OCI-LY1 (cell line): ENCODE data around the gene CD72.
A peak's percentile ranks its signal among the peaks of the same experiment; 100 is the strongest.

ENCODE experiments used
- H2AFZ ChIP-seq: fragments of 200-600 bp; sonication (generic), shearing (Covaris generic); 2 replicates; pipeline ENCODE4 v1.6.0; 2014; ENCODE audit warnings: antibody characterized with exemption, mild to moderate bottlenecking, low read length
- H3F3A ChIP-seq: fragments of 200-600 bp; sonication (generic), shearing (Covaris generic); 2 replicates; pipeline ENCODE4 v1.6.0; 2014; ENCODE audit warnings: mild to moderate bottlenecking, antibody characterized with exemption, low read length, moderate library complexity; ENCODE audit not compliant: insufficient read depth
- H3K27ac ChIP-seq: fragments of 200-600 bp; sonication (generic); 2 replicates; pipeline ENCODE4 v1.5.1; 2014; ENCODE audit warnings: low read length, mixed run types, mild to moderate bottlenecking, low read depth; ENCODE audit not compliant: poor library complexity, severe bottlenecking
- H3K27me3 ChIP-seq: fragments of 200-600 bp; sonication (generic); 2 replicates; pipeline ENCODE4 v1.6.0; 2014; ENCODE audit warnings: antibody characterized with exemption, mild to moderate bottlenecking, low read length, moderate library complexity; ENCODE audit not compliant: insufficient read depth
- H3K36me3 ChIP-seq: fragments of 200-600 bp; sonication (generic); 2 replicates; pipeline ENCODE4 v1.6.1; 2014; ENCODE audit warnings: mild to moderate bottlenecking, antibody characterized with exemption, low read length, moderate library complexity, mixed read lengths; ENCODE audit not compliant: insufficient read depth
- H3K4me1 ChIP-seq: fragments of 200-600 bp; sonication (generic); 2 replicates; pipeline ENCODE4 v1.5.1; 2014; ENCODE audit warnings: mild to moderate bottlenecking, low read length, moderate library complexity; ENCODE audit not compliant: insufficient read depth, severe bottlenecking
- H3K4me2 ChIP-seq: fragments of 200-600 bp; sonication (generic), shearing (Covaris generic); 2 replicates; pipeline ENCODE4 v1.6.1; 2014; ENCODE audit warnings: low read length
- H3K4me3 ChIP-seq: fragments of 200-600 bp; sonication (generic); 2 replicates; pipeline ENCODE4 v1.5.1; 2014; ENCODE audit warnings: low read length, low read depth, mild to moderate bottlenecking, mixed read lengths; ENCODE audit not compliant: poor library complexity, severe bottlenecking
- H3K79me2 ChIP-seq: fragments of 200-600 bp; shearing (Covaris generic); 2 replicates; pipeline ENCODE4 v1.6.1; 2016; ENCODE audit warnings: mixed run types, low read length, mixed read lengths; ENCODE audit not compliant: insufficient read depth
- H3K9ac ChIP-seq: fragments of 200-600 bp; sonication (generic), shearing (Covaris generic); 2 replicates; pipeline ENCODE4 v1.6.1; 2014; ENCODE audit warnings: mild to moderate bottlenecking, low read length, mixed read lengths
- H3K9me2 ChIP-seq: fragments of 200-600 bp; sonication (generic), shearing (Covaris generic); 2 replicates; pipeline ENCODE4 v1.6.1; 2014; ENCODE audit warnings: low read depth, mild to moderate bottlenecking, low read length, mixed read lengths
- H3K9me3 ChIP-seq: fragments of 200-600 bp; shearing (Covaris generic); 2 replicates; pipeline ENCODE4 v1.6.1; 2014; ENCODE audit warnings: low read length, mixed read lengths
- H4K20me1 ChIP-seq: fragments of 200-600 bp; sonication (generic), shearing (Covaris generic); 2 replicates; pipeline ENCODE4 v1.6.0; 2016; ENCODE audit warnings: mild to moderate bottlenecking, low read length; ENCODE audit not compliant: insufficient read depth
- CTCF ChIP-seq: fragments of 200-600 bp; sonication (generic), shearing (Covaris generic); IDR thresholded peaks from 2 replicates; pipeline ENCODE4 v1.5.1; 2017; ENCODE audit warnings: mild to moderate bottlenecking, antibody characterized with exemption, low read length, moderate library complexity, mixed read lengths
- EZH2 ChIP-seq: fragments of 200-600 bp; sonication (generic), shearing (Covaris generic); IDR thresholded peaks from 2 replicates; pipeline ENCODE4 v1.8.0; 2017; ENCODE audit warnings: borderline replicate concordance, mixed run types, mild to moderate bottlenecking, antibody characterized with exemption, low read length, moderate library complexity, mixed read lengths

Gene CD72

GRCh38 chr9:35603986-35604577, 14.1 kb downstream of the CD72 start:
- Histone ChIP-seq H3K79me2 (peaks cover 11% of the 10 kb centered on the region; the same call in 1 of the 2 replicates), H3K27ac (peak overlapping the region; percentile 84), H3F3A (no peaks in the 10 kb centered on the region), H3K4me3 (peak overlapping the region; percentile 80), H3K27me3 (no peaks in the 10 kb centered on the region), H4K20me1 (no peaks in the 10 kb centered on the region), H3K9me2 (no peaks in the 10 kb centered on the region), H3K4me2 (peak overlapping the region; percentile 90), H3K4me1 (peaks cover 35% of the 10 kb centered on the region), H2AFZ (no peak overlapping the region), H3K9ac (peak overlapping the region; percentile 80), H3K36me3 (peaks cover 24% of the 10 kb centered on the region), H3K9me3 (no peaks in the 10 kb centered on the region)
- TF ChIP-seq CTCF (peak; percentile 87), EZH2 (no peak)

- no peaks in the 10 kb centered on the region for H3K9me2 ChIP-seq
- H3K27ac ChIP-seq, result peak overlapping the region; percentile 36
- no peaks in the 10 kb centered on the region for H4K20me1 ChIP-seq
- TF ChIP-seq CTCF (no peak), EZH2 (no peak)
- peak overlapping the region; percentile 56; the same call in 1 of the 2 replicates for H2AFZ ChIP-seq
- H3F3A ChIP-seq, result no peaks in the 10 kb centered on the region
- H3K36me3 ChIP-seq, result peaks cover 19% of the 10 kb centered on the region
- H3K4me1 ChIP-seq, result peaks cover 31% of the 10 kb centered on the region
- no peaks in the 10 kb centered on the region for H3K27me3 ChIP-seq
- peak overlapping the region; percentile 72 for H3K9ac ChIP-seq
- peak overlapping the region; percentile 62 for H3K4me3 ChIP-seq
- H3K79me2 ChIP-seq, result peaks cover 11% of the 10 kb centered on the region; the same call in 1 of the 2 replicates
- H3K9me3 ChIP-seq, result peaks cover 4% of the 10 kb centered on the region
- H3K4me2 ChIP-seq, result peak overlapping the region; percentile 90
Measured at GRCh38 chr9:35603506-35603985, 14.7 kb downstream of the CD72 start.

GRCh38 chr9:35599763-35600604, 18.2 kb downstream of the CD72 start:
- peaks cover 14% of the 10 kb centered on the region for H3K4me1 ChIP-seq
- no peak overlapping the region for H3K27ac ChIP-seq

More at GRCh38 chr9:35599763-35600604, 18.2 kb downstream of the CD72 start:
- H3K9ac ChIP-seq, result no peak overlapping the region
- no peaks in the 10 kb centered on the region for H3K27me3 ChIP-seq
- H3K36me3 ChIP-seq, result no peaks in the 10 kb centered on the region; the same call in 1 of the 2 replicates
- peaks cover 7% of the 10 kb centered on the region for H3K9me3 ChIP-seq
- H3K4me3 ChIP-seq, result no peak overlapping the region
- H3K4me2 ChIP-seq, result no peak overlapping the region
- no peaks in the 10 kb centered on the region for H4K20me1 ChIP-seq
- no peaks in the 10 kb centered on the region for H3K9me2 ChIP-seq
- no peak overlapping the region for H2AFZ ChIP-seq
- no peaks in the 10 kb centered on the region for H3K79me2 ChIP-seq
- TF ChIP-seq EZH2 (no peak), CTCF (peak; percentile 22; the same call in 1 of the 2 replicates)
- H3F3A ChIP-seq, result no peaks in the 10 kb centered on the region
